SU-DHL-6 (cell line): Measurements from ENCODE around the gene ZNF524.
A peak's percentile ranks its signal among the peaks of the same experiment; 100 is the strongest.

Experiments used
- H2AFZ ChIP-seq: fragments of 200-600 bp; sonication (generic); 2 replicates; pipeline ENCODE4 v1.6.1; 2014; ENCODE audit warnings: low read depth, mild to moderate bottlenecking, moderate library complexity, mixed read lengths, antibody characterized with exemption, low read length; ENCODE audit not compliant: severe bottlenecking
- H3F3A ChIP-seq: fragments of 200-600 bp; shearing (Covaris generic); 2 replicates; pipeline ENCODE4 v1.6.0; 2016; ENCODE audit warnings: antibody characterized with exemption, mild to moderate bottlenecking; ENCODE audit not compliant: insufficient read depth
- H3K27ac ChIP-seq: fragments of 200-600 bp; sonication (generic); 2 replicates; pipeline ENCODE4 v1.5.1; 2016; ENCODE audit warnings: low read depth, mild to moderate bottlenecking, low read length, moderate library complexity, mixed read lengths
- H3K27me3 ChIP-seq: fragments of 200-600 bp; sonication (generic), shearing (Covaris generic); 2 replicates; pipeline ENCODE4 v1.6.0; 2014; ENCODE audit warnings: mild to moderate bottlenecking, low read length
- H3K36me3 ChIP-seq: fragments of 200-600 bp; sonication (generic); 2 replicates; pipeline ENCODE4 v1.6.1; 2014; ENCODE audit warnings: mild to moderate bottlenecking, low read length, mixed read lengths
- H3K4me2 ChIP-seq: fragments of 300-600, 200-600 bp; shearing (Covaris generic), sonication (generic); 2 replicates; pipeline ENCODE4 v1.6.0; 2014; ENCODE audit warnings: low read length, low read depth, mild to moderate bottlenecking; ENCODE audit not compliant: poor library complexity, severe bottlenecking
- H3K4me3 ChIP-seq: fragments of 200-600 bp; sonication (generic); 2 replicates; pipeline ENCODE4 v1.5.1; 2014; ENCODE audit warnings: antibody characterized with exemption, low read length, mild to moderate bottlenecking, mixed read lengths; ENCODE audit not compliant: insufficient read depth, poor library complexity, severe bottlenecking
- H3K79me2 ChIP-seq: fragments of 200-600 bp; sonication (generic); 2 replicates; pipeline ENCODE4 v1.6.1; 2014; ENCODE audit warnings: mild to moderate bottlenecking, low read length, moderate library complexity; ENCODE audit not compliant: insufficient read depth
- H3K9ac ChIP-seq: fragments of 200-600 bp; sonication (generic); 2 replicates; pipeline ENCODE4 v1.7.0; 2014; ENCODE audit warnings: mild to moderate bottlenecking, low read length
- H3K9me2 ChIP-seq: fragments of 200-600 bp; sonication (generic); replicated peaks from 2 replicates; pipeline ENCODE4 v1.6.1; 2014; ENCODE audit warnings: low read length; ENCODE audit not compliant: insufficient read depth
- H3K9me3 ChIP-seq: fragments of 200-600 bp; sonication (generic); 2 replicates; pipeline ENCODE4 v1.6.1; 2014; ENCODE audit warnings: low read length, mixed read lengths; ENCODE audit not compliant: insufficient read depth
- H4K20me1 ChIP-seq: fragments of 200-600 bp; sonication (generic); 2 replicates; pipeline ENCODE4 v1.6.1; 2014; ENCODE audit warnings: low read depth, mild to moderate bottlenecking, antibody characterized with exemption, low read length, moderate library complexity, mixed read lengths
- CTCF ChIP-seq: fragments of 200-600 bp; sonication (generic); IDR thresholded peaks from one replicate; pipeline ENCODE4 v1.5.1; 2017; ENCODE audit warnings: antibody characterized with exemption, mild to moderate bottlenecking, low read length, moderate library complexity; ENCODE audit not compliant: insufficient read depth, poor library complexity, severe bottlenecking
- EZH2phosphoT487 ChIP-seq: fragments of 200-600 bp; sonication (generic), shearing (Covaris generic); conservative IDR thresholded peaks from 2 replicates; pipeline ENCODE4 v1.6.1; 2018; ENCODE audit warnings: mild to moderate bottlenecking, antibody characterized with exemption, low read length, moderate library complexity, mixed read lengths

The ZNF524 gene

DNA sequence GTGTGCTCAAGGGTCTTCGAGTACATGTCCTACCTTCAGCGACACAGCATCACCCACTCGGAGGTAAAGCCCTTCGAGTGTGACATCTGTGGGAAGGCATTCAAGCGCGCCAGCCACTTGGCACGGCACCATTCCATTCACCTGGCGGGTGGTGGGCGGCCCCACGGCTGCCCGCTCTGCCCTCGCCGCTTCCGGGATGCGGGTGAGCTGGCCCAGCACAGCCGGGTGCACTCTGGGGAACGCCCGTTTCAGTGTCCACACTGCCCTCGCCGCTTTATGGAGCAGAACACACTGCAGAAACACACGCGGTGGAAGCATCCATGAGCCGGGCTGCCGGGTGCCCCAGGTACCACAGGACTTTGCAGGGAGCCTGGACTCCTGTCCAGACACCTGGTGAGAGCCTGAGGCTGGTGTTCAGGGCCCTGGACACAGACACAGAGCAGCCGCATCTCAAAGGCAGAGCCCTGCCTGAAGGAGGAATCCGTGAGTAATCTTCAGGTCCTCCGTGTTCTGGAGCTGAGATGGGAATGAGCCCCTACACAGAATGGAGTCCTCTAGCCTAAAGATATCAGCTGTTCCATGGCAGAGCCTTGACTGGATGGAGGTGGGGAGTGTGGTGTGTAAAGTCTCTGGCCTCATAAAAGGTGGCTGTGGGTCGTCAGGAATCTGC lies 44.9 kb downstream of the ZNF524 start:
- peak overlapping the region; percentile 71 for H3K4me2 ChIP-seq
- peaks cover 24% of the 10 kb centered on the region for H3K79me2 ChIP-seq
- TF ChIP-seq EZH2phosphoT487 (no peak), CTCF (no peak)
- H3K9me3 ChIP-seq: no peaks in the 10 kb centered on the region
- H3K9ac ChIP-seq: peak overlapping the region; percentile 98
- H3K4me3 ChIP-seq: peak overlapping the region; percentile 99
- no peak overlapping the region for H2AFZ ChIP-seq
- H3K9me2 ChIP-seq: no peaks in the 10 kb centered on the region
- H3F3A ChIP-seq: peaks cover 51% of the 10 kb centered on the region
- H3K27ac ChIP-seq: peak overlapping the region; percentile 90
- H3K36me3 ChIP-seq: no peaks in the 10 kb centered on the region; the same call in 1 of the 2 replicates
- H3K27me3 ChIP-seq: no peaks in the 10 kb centered on the region
- H4K20me1 ChIP-seq: no peaks in the 10 kb centered on the region

- no peak for TF ChIP-seq CTCF
- TF ChIP-seq EZH2phosphoT487: no peak
- no peak overlapping the region for H2AFZ ChIP-seq
- no peaks in the 10 kb centered on the region for H3K9me3 ChIP-seq
- H3K9me2 ChIP-seq: no peaks in the 10 kb centered on the region
- no peaks in the 10 kb centered on the region; the same call in 1 of the 2 replicates for H3K36me3 ChIP-seq
- peaks cover 48% of the 10 kb centered on the region for H3F3A ChIP-seq
- H3K79me2 ChIP-seq: peaks cover 24% of the 10 kb centered on the region
- no peaks in the 10 kb centered on the region for H4K20me1 ChIP-seq
- peak overlapping the region; percentile 98 for H3K9ac ChIP-seq
- H3K27ac ChIP-seq: peak overlapping the region; percentile 90
- H3K4me2 ChIP-seq: peak overlapping the region; percentile 71
- no peaks in the 10 kb centered on the region for H3K27me3 ChIP-seq
- peak overlapping the region; percentile 99 for H3K4me3 ChIP-seq
These were observed 45.4 kb downstream of the ZNF524 start for GRCh38 chr19:55645512-55645881.

DNA sequence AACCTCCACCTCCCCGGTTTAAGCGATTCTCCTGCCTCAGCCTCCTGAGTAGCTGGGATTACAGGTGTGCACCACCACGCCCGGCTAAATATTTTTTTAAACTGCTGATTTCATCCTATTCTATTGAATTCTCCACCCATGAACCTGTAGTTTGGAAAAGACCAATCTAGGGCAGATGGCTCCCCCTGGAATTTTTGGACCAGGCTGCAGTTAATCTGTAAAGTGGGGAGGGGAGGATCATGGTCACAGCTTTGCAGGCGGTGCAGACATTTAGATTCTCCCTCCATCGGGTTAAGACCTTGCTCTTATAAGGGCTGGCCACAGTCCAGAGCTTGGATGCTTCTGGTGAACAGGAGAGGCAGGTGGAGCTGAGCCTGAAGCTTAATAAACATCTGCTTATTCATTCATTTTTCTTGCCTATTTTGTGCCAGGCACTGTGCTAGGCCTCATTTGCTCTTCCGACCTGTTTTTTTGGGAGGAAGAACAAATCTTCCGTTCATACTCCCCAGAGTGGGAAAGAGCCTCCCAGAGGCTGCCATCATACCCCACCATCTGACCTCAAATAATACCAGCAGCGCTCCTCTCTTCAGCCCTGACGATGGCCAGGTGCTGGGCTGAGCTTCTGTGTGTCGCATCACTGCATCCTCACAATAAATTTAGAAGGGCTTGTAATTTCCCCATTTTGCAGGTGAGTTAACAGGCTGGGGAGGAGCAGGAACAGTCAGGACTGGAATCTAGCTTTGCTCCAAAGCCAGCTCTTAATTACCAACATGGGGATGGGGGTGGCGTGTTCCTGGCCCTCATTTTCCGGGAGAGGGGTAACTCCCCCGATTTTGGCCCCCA lies 47.0 kb downstream of the ZNF524 start:
- Histone ChIP-seq H3K36me3 (no peaks in the 10 kb centered on the region; the same call in 1 of the 2 replicates), H3K9ac (peak overlapping the region; percentile 92), H3F3A (peaks cover 39% of the 10 kb centered on the region), H3K9me2 (no peaks in the 10 kb centered on the region), H3K27ac (peak overlapping the region; percentile 95), H3K79me2 (peaks cover 24% of the 10 kb centered on the region), H4K20me1 (no peaks in the 10 kb centered on the region), H3K4me2 (peak overlapping the region; percentile 87), H3K4me3 (peak overlapping the region; percentile 69), H2AFZ (no peak overlapping the region), H3K9me3 (no peaks in the 10 kb centered on the region), H3K27me3 (no peaks in the 10 kb centered on the region)
- no peak for TF ChIP-seq EZH2phosphoT487
- no peak for TF ChIP-seq CTCF
